Suprapubic skin (tissue), 4 donors: ENCODE measurements around the gene GRWD1.

Experiments used
- EP300 ChIP-seq: sonication (generic); formaldehyde crosslinking; IDR thresholded peaks from one replicate; pipeline ENCODE4 v1.6.1; 2017; ENCODE audit warnings: antibody characterized with exemption
- POLR2A ChIP-seq, 2 donors: fragments of 450-650 bp; IDR thresholded peaks; one replicate each; pipeline ENCODE4 v1.6.1; 2017; ENCODE audit warnings: antibody characterized with exemption in 2 of 2, mild to moderate bottlenecking in 2 of 2, moderate library complexity in 2 of 2
- POLR2AphosphoS5 ChIP-seq, 3 donors: sonication (generic); formaldehyde crosslinking; IDR thresholded peaks; one replicate each; pipeline ENCODE4 v1.6.1; 2017; ENCODE audit warnings: antibody characterized with exemption in 3 of 3
- TF ChIP-seq, protein P1 (sequence below), 2 donors: fragments of 200-600 bp in 1 of 2; fragments of 450-650 bp in 1 of 2; sonication (generic) in 1 of 2; IDR thresholded peaks; one replicate each; pipeline ENCODE4 v1.5.1; 2016 to 2019; ENCODE audit warnings: antibody characterized with exemption in 2 of 2, mild to moderate bottlenecking in 1 of 2, moderate library complexity in 1 of 2

GRCh38 chr19:48469289-48469881 lies 23.6 kb downstream of the GRWD1 start, which contains the start of gene CYTH2:
- peak; percentile 78 to 85 for TF ChIP-seq POLR2A (IDR thresholded peaks at IDR 0.05)
- TF ChIP-seq, protein P1, sequence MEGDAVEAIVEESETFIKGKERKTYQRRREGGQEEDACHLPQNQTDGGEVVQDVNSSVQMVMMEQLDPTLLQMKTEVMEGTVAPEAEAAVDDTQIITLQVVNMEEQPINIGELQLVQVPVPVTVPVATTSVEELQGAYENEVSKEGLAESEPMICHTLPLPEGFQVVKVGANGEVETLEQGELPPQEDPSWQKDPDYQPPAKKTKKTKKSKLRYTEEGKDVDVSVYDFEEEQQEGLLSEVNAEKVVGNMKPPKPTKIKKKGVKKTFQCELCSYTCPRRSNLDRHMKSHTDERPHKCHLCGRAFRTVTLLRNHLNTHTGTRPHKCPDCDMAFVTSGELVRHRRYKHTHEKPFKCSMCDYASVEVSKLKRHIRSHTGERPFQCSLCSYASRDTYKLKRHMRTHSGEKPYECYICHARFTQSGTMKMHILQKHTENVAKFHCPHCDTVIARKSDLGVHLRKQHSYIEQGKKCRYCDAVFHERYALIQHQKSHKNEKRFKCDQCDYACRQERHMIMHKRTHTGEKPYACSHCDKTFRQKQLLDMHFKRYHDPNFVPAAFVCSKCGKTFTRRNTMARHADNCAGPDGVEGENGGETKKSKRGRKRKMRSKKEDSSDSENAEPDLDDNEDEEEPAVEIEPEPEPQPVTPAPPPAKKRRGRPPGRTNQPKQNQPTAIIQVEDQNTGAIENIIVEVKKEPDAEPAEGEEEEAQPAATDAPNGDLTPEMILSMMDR (IDR thresholded peaks at IDR 0.05), result no peak
- TF ChIP-seq POLR2AphosphoS5 (IDR thresholded peaks at IDR 0.05), result peak in 1 of 3 donors; percentile 64
- TF ChIP-seq EP300, result no peak
